Islet precursor cell (in vitro differentiated cells): ENCODE data around the gene CORO1C.

Source experiments
- DNase-seq: peaks from one replicate; pipeline ENCODE4 v3.0.0-alpha.2; 2018

The CORO1C gene

GRCh38 chr12:108646600-108647579, 84.4 kb downstream of the CORO1C start:
- DNase-seq: no peak

GRCh38 chr12:108645686-108646599, 85.4 kb downstream of the CORO1C start:
- no peak for DNase-seq

- DNase-seq: no peak
These were observed 86.6 kb downstream of the CORO1C start for GRCh38 chr12:108644811-108645120.

- no peak for DNase-seq
These were observed 87.1 kb downstream of the CORO1C start for GRCh38 chr12:108643941-108644810.

GRCh38 chr12:108642899-108643654, 88.2 kb downstream of the CORO1C start:
- no peak for DNase-seq

GRCh38 chr12:108642269-108642870, 88.9 kb downstream of the CORO1C start:
- DNase-seq: no peak

GRCh38 chr12:108641446-108642268, 89.7 kb downstream of the CORO1C start:
- DNase-seq: no peak

GRCh38 chr12:108640802-108641445, 90.4 kb downstream of the CORO1C start:
- DNase-seq: peak; percentile 60

- no peak for DNase-seq
These were observed 92.1 kb downstream of the CORO1C start for GRCh38 chr12:108638997-108639822.

- DNase-seq: peak; percentile 89
These were observed 93.0 kb downstream of the CORO1C start for GRCh38 chr12:108638141-108638827.

- DNase-seq: no peak
These were observed 93.9 kb downstream of the CORO1C start for GRCh38 chr12:108637222-108637971.

GRCh38 chr12:108635997-108636808, 95.1 kb downstream of the CORO1C start:
- no peak for DNase-seq

GRCh38 chr12:108635201-108635996, 95.9 kb downstream of the CORO1C start:
- peak; percentile 63 for DNase-seq

- DNase-seq: peak; percentile 68
These were observed 97.0 kb downstream of the CORO1C start for GRCh38 chr12:108634341-108634751.

GRCh38 chr12:108633534-108634248, 97.6 kb downstream of the CORO1C start, which contains the start of gene SELPLG:
SELPLG (minus strand) TSS chr12:108633894; CDS start chr12:108624307, 9,587 bp downstream.
- no peak for DNase-seq
